Measurements from ENCODE around the gene NXPH1. TPM values are rescaled to one million over a fixed set of nuclear protein-coding genes. Genes with fewer than 3 reads are reported as not detected.

Gene NXPH1
- total RNA-seq, 1 donor from 2014 or later = not detected

DNA sequence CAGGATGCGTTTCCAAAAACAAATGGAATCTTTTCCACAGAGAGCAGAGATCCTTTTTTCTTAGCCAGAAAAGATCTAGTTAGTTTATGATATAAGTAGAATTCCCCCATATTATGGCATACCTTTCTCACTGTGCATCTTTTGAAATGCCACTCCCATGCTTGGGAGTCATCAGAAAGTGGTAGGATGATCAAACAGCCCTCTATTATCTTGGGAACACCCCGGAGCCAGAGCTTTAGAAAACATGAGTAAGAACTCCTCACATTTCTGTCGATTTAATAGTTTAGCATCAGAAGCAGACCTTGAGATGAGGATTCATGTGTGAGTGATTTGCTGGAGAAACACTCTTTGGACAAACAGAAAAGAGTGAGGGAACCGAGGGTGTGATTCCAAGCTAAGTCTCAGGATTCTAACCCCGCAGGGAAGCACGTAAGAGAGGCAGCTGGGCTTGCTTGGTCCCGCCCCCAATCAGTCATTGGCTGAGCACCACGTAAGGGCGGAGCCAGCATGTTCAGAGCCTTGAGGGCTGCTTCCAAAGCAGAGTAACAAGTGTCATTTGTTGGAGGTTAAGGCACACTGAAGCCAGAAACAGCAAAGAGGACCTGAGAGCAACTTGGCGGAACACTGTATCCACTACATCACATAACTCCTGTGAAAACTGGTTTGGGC is 43.7 kb upstream of the NXPH1 start:
- intact Hi-C loops (cut with DNase I) = no loop called here

DNA sequence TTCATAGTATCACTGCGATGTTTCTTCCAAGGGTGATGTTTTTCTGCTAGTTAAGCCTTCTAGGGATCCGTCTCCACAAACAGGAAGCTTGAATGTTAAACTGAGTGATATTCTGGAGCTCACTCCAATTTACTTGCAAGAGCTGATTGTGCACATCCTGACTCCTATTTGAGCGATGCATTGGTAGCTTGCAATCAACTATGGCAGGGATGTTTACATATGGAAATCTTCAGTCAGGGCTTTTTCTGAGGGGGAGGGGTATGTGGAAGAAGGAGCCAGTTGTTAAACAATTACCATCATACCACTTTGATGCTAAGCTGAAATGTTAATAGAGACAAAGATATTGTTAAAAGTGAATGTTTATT is 43.2 kb upstream of the NXPH1 start:
- no peaks in the 10 kb centered on the region for H3K27me3 ChIP-seq
- H3K4me1 ChIP-seq = no peaks in the 10 kb centered on the region
- no peaks in the 10 kb centered on the region for H3K9me3 ChIP-seq
- no peak overlapping the region for H3K4me3 ChIP-seq
- no peak for DNase-seq
- no peak for ATAC-seq
- no peaks in the 10 kb centered on the region for H3K36me3 ChIP-seq
- H3K27ac ChIP-seq = no peak overlapping the region
- intact Hi-C loops (cut with DNase I) = no loop called here
- TF ChIP-seq, protein P1, sequence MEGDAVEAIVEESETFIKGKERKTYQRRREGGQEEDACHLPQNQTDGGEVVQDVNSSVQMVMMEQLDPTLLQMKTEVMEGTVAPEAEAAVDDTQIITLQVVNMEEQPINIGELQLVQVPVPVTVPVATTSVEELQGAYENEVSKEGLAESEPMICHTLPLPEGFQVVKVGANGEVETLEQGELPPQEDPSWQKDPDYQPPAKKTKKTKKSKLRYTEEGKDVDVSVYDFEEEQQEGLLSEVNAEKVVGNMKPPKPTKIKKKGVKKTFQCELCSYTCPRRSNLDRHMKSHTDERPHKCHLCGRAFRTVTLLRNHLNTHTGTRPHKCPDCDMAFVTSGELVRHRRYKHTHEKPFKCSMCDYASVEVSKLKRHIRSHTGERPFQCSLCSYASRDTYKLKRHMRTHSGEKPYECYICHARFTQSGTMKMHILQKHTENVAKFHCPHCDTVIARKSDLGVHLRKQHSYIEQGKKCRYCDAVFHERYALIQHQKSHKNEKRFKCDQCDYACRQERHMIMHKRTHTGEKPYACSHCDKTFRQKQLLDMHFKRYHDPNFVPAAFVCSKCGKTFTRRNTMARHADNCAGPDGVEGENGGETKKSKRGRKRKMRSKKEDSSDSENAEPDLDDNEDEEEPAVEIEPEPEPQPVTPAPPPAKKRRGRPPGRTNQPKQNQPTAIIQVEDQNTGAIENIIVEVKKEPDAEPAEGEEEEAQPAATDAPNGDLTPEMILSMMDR (IDR thresholded peaks at IDR 0.05) = no peak

More for the DNA sequence above, 43.7 kb upstream of the NXPH1 start:
- Histone ChIP-seq H3K36me3 (no peaks in the 10 kb centered on the region), H3K4me3 (no peak overlapping the region), H3K27me3 (no peaks in the 10 kb centered on the region), H3K27ac (no peak overlapping the region), H3K9me3 (no peaks in the 10 kb centered on the region), H3K4me1 (no peaks in the 10 kb centered on the region)
- ATAC-seq = peak; percentile 23
- no peak for DNase-seq
- TF ChIP-seq, protein P1 (IDR thresholded peaks at IDR 0.05) = no peak

DNA sequence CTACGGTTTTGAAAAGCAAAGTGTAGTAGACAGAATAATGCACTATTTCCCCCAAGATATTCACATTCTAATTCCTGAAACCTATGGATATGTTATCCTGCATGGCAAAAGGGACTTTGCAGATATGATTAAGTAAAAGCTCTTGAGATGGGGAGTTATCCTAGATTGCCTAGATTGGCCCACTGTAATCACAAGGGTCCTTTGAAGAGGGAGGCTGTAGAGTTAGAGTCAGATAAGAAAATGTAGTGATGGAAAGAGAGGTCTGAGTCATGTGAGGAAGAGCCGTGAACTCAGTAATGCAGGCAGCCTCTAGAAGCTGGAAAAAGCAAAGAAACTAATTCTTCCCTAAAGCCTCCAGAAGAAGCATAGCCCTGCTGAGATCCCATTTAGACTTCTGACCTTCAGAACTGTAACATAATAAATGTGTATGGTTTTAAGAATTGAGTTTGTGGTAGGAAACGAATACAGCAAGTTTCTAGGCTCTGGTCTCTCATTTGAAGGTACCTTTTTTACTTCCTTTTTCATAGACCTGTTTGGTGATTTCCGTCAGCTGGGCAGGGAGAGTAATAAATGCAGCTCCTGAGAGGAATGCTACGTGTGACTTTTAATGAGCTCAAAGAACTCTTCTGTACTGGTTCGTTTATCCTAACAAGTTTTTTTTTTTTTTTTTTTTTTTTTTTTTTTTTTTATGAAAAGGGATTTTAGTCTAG is 41.9 kb upstream of the NXPH1 start:
- Histone ChIP-seq H3K27me3 (no peaks in the 10 kb centered on the region), H3K4me1 (no peaks in the 10 kb centered on the region), H3K27ac (no peak overlapping the region), H3K36me3 (no peaks in the 10 kb centered on the region), H3K4me3 (no peak overlapping the region), H3K9me3 (no peaks in the 10 kb centered on the region)
- intact Hi-C loops (cut with DNase I) = no loop called here
- DNase-seq = no peak
- ATAC-seq = no peak
- TF ChIP-seq, protein P1 (IDR thresholded peaks at IDR 0.05) = no peak

DNA sequence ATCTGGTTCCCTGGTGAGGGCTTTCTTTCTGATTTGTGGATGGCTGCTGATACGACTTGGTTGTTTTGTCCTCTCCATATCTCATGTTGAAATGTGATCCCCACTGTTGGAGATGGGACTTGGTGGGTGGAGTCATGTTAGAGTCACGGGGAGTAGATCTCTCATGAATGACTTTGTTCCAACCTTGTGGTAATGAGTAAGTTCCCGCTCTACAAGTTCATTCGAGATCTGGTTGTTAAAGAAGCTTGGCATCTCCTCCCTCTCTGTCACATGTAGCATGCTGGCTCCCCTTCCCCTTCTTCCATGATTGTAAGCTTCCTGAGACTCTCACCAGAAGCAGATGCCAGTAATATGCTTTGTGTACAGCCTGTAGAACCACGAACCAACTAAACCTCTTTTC is 37.1 kb upstream of the NXPH1 start:
- no peaks in the 10 kb centered on the region for H3K9me3 ChIP-seq
- ATAC-seq (no peak), DNase-seq (no peak)
- intact Hi-C loops (cut with DNase I) = no loop called here
- no peaks in the 10 kb centered on the region for H3K27me3 ChIP-seq
- TF ChIP-seq, protein P1 (IDR thresholded peaks at IDR 0.05) = no peak
- H3K4me3 ChIP-seq = no peak overlapping the region
- H3K4me1 ChIP-seq = no peaks in the 10 kb centered on the region
- H3K36me3 ChIP-seq = no peaks in the 10 kb centered on the region
- H3K27ac ChIP-seq = no peak overlapping the region

DNA sequence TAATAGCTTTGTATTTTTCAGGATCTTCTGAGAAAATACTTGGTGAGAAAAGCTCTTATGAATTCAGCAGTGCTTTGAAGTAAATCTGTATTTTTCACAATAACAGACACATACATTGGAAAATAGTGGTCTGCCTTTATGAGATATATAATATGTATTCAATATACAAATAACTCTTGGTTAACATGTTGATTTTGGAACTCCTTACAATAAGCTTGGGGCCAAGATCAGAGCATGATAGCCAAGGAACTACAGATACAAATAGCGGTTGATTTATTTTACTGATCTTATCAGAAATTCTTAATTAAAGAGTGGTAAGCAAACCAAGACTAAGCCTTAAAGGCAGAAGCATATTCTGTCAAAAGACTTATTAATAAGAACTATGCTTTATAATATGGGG is 24.5 kb upstream of the NXPH1 start:
- Histone ChIP-seq H3K27ac (no peak overlapping the region), H3K4me1 (no peaks in the 10 kb centered on the region), H3K9me3 (no peaks in the 10 kb centered on the region), H3K4me3 (no peak overlapping the region), H3K27me3 (no peaks in the 10 kb centered on the region), H3K36me3 (no peaks in the 10 kb centered on the region)
- ATAC-seq (no peak), DNase-seq (no peak)
- intact Hi-C loops (cut with DNase I) = no loop called here
- TF ChIP-seq, protein P1 (IDR thresholded peaks at IDR 0.05) = no peak
